ENCODE results near the gene KDM6A.
"Not testable (repeated sequence)": the region's sequence is repeated elsewhere in the genome, so short reads cannot be mapped to it uniquely, and the experiment has no call there.

Gene KDM6A

GRCh38 chrX:44961817-44962607 is 89.0 kb downstream of the KDM6A start:
- DNase-seq (ENCODE audit: low spot score): peak; percentile 25

DNA sequence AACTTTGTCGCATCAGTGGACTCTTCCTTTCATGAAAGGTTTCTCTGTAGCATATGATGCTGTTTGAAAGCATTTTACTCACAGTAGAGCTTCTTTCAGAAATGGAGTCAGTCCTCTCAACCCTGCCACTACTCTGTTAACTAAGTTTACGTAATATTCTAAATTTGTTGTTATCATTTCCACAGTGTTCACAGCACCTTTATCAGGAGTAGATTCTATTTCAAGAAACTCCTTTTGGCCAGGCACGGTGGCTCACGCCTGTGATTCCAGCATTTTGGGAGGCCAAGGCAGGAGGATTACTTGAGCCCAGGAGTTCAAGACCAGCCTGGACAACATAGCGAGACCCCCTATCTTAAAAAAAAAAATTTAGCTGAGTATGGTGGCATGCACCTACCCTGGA is 90.0 kb downstream of the KDM6A start:
- no peak for DNase-seq (ENCODE audit: low spot score)

- DNase-seq (ENCODE audit: low spot score): no peak
Measured at GRCh38 chrX:44967221-44967620, 94.2 kb downstream of the KDM6A start.

- DNase-seq (ENCODE audit: low spot score): no peak
Measured at GRCh38 chrX:44970709-44971108, 97.7 kb downstream of the KDM6A start.

DNA sequence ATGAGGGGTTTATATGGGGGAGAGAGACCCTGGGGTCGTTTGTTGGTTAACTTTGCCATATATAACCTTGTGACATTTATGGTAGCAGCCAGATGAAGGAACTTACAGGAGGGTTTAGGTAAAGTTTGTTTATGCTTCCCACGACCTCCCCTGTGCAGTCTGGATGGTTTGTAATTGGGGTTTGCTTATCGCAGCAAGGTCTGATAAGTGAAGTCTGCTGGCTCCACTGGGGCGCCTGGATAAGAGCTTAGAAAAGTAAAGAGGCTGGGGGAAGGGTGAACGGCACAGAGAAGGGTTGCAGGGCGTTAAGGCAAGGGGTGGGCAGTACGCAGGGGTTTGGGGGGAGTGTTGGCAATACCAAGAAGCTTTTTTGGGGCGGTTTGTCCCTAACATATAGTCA is 98.7 kb downstream of the KDM6A start:
- DNase-seq (ENCODE audit: low spot score): no peak

- no peak for DNase-seq (ENCODE audit: low spot score)
Measured at GRCh38 chrX:44972132-44972531, 99.1 kb downstream of the KDM6A start.

- DNase-seq (ENCODE audit: low spot score): no peak
Measured at GRCh38 chrX:44973420-44973932, 100.5 kb downstream of the KDM6A start.

GRCh38 chrX:44974451-44974850 is 101.5 kb downstream of the KDM6A start:
- DNase-seq (ENCODE audit: low spot score): no peak

GRCh38 chrX:44975666-44976263 is 102.8 kb downstream of the KDM6A start:
- DNase-seq (ENCODE audit: low spot score): no peak

DNA sequence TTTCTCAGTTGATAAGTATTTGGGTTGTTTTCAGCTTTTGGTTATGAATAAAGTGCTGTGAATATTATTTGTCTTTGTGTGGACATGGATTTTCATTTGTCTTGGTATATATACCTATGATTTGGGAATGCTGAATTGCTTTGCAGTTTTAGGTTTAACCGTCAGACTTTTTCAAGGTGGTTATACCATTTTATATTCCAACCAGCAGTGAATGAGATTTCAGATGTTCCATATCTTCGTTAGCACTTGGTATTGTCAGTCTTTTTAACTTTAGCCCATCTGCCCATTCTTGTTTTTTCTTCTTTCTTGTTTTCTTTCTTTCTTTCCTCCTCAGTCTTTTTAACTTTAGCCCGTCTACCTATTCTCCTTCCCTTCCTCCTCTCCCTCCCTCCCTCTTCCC is 106.0 kb downstream of the KDM6A start:
- DNase-seq (ENCODE audit: low spot score): no peak

DNA sequence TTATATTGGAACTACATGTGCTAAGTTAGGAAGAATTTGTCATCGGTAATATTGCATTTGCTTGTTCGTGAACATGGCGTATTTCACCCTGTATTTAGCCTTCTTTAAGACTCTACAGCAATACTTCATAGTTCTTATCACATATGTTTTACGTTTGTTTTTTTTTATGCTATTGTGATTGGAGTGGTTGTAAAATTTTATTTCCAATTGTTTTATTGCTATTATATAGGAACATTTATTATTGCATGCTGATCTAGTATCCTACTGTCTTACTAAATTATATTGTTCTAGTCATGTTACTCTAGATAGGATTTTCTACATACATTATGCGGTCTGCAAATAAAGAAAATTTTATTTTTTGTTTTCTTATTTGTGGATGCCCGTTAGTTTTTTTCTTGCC is 107.4 kb downstream of the KDM6A start:
- no peak for DNase-seq (ENCODE audit: low spot score)

DNA sequence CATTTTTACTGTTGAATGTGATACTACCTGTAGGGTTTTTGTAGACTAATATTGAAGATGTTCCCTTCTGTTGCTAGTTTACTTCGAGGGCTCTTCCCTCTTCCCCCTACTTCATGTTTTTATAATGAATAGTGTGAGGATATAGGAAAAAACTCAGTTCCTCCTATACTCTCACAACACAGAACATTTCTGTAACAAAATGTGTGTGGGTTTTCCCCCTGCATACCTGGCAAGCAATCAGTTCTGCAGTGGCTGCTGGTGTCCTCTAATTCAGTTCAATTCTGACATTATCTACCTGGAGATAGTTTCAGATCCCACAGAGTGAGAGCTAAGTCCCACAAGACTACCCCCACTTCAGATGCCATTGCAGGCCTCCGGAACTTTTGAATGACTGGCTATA is 107.9 kb downstream of the KDM6A start:
- no peak for DNase-seq (ENCODE audit: low spot score)

DNA sequence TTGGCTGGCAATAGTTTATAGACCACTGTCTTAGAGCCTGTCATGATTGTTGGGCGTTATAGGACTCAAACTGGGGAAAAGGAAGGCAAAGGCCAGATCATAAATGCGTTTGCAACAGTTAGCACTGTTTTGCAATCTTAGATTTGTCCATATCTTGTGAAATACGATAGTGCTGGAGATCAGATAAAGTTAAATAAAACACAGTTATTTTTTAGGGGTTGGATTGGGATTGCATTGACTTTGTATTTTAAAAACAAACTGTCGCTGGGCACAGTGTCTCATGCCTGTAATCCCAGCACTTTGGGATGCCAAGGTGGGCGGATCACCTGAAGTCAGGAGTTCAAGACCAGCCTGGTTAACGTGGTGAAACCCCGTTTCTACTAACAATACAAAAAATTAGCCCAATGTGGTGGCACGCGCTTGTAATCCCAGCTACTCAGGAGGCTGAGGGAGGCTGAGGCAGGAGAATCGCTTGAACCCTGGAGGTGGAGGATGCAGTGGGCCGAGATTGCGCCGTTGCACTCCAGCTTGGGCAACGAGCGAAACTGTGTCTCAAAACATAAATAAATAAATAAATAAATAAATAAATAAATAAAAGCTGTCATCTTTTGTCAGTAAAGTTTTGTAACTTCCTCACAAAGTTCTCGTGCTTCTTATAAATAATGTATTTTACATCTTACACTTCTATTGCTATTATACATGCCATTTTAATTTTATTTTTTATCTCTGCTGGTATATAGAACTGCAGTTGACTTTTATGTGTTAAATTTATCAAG is 117.2 kb downstream of the KDM6A start:
- no peak for DNase-seq (ENCODE audit: low spot score)

GRCh38 chrX:44992775-44993174 is 119.8 kb downstream of the KDM6A start:
- DNase-seq (ENCODE audit: low spot score): no peak

DNA sequence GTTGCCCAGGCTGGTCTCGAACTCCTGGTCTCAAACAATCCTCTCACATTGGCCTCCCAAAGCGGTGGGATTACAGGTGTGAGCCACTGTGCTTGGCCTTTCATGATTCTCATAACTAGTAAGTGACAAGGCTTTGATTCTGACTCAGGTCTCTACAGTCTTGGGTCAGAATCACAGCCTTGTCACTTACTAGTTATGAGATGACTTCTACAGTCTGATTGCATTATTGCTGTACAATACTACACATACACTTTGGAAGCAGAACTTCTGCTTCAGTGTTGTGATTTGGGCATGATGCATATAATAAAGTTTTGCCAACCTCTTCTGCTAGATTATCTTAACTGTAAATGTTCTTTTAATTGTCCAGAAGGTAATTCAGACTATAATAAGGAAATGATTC is 123.3 kb downstream of the KDM6A start:
- DNase-seq (ENCODE audit: low spot score): no peak

GRCh38 chrX:44997282-44997812 is 124.4 kb downstream of the KDM6A start:
- DNase-seq (ENCODE audit: low spot score): no peak

- no peak for DNase-seq (ENCODE audit: low spot score)
Measured at GRCh38 chrX:44997888-44998287, 124.9 kb downstream of the KDM6A start.

DNA sequence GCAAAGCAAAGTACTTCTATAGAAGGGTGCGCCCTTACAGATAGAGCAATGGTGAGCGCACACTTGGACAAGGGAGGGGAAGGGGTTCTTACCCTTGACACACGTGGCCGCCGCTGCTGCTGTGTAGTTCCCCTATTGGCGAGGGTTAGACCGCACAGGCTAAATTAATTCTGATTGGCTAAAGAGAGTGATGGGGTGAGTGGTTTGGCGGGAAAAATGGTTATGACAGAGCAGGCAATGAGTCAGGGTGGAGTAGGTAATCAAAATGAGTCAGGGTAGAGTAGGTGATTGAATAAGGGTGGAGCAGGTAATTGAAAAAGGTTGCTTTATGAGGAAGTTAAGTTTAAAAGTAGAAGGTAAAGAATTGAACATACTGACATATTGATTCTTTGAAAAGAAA is 126.2 kb downstream of the KDM6A start:
- peak; percentile 23 for DNase-seq (ENCODE audit: low spot score)

GRCh38 chrX:44999872-45000271 is 126.9 kb downstream of the KDM6A start:
- DNase-seq (ENCODE audit: low spot score): not testable (repeated sequence)

DNA sequence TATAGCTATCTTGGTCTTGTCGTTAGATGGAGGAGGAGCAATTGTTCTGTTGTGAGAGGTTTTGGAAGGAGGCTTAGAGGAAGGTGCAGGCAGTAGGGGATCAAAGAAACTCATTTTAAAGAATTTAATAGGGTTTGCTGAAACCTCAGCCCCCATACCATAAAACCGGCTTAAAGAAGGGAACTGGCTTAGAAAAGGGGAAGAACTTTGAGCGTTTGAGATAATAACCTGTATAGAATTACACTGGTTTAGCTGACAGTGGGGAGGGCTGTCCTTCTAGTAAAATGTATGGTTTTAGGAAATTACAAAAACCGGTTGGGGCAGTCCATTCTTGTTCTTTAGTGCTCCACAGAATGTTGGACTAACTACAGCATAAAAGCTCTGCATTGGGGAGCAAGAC is 128.1 kb downstream of the KDM6A start:
- no peak for DNase-seq (ENCODE audit: low spot score)

- DNase-seq (ENCODE audit: low spot score): no peak
Measured at GRCh38 chrX:45003085-45003484, 130.1 kb downstream of the KDM6A start.

DNA sequence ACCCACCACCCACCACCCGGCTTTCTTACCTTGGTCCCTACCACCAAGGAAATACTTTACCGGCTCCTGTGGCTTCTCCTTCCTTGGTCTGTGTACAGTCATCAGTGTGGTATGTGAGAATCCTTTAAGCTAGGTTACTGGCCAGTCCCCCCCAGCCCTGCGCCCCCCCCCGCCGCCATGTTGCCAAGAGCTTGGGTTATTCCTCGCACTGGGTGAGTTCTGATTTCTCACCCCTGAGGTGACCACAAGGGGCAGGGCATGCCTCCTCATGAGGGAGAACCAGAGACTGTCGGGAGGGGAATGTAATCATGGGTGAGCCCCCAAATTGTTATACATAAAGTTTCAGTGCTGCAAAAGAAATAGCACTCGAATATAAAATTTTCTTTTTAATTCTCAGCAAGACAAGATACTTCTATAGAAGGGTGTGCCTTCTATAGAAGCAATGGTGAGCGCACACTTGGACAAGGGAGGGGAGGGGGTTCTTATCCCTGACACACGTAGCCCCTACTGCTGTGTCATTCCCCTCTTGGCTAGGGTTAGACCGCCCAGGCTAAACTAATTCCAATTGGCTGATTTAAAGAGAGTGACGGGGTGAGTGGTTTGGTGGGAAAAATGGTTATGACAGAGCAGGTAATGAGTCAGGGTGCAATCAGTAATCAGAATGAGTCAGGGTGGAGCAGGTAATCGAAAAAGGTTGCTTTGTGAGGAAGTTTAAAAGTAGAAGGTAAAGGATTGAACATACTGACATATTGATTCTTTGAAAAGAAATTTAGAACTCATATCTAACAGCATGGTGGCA is 133.2 kb downstream of the KDM6A start:
- no peak for DNase-seq (ENCODE audit: low spot score)

Measured in CD4-positive, alpha-beta T cell treated with Interleukin-15 for 4 hours (primary cell).